ENCODE measurements around the gene PACRG.

PACRG gene

GRCh38 chr6:162863821-162864220 is 136.0 kb downstream of the PACRG start:
- no peak overlapping the region for H3K4me3 ChIP-seq (ENCODE audit: low read depth, low read length)
- no peak for TF ChIP-seq CTCF (IDR thresholded peaks at IDR 0.05; ENCODE audit: insufficient read depth, low read depth, low read length, missing control alignments)
- no peak for DNase-seq (ENCODE audit: low read depth)

GRCh38 chr6:162864911-162865310 is 137.1 kb downstream of the PACRG start:
- TF ChIP-seq CTCF (IDR thresholded peaks at IDR 0.05; ENCODE audit: insufficient read depth, low read depth, low read length, missing control alignments), result no peak
- DNase-seq (ENCODE audit: low read depth), result no peak
- no peak overlapping the region for H3K4me3 ChIP-seq (ENCODE audit: low read depth, low read length)

- no peak for TF ChIP-seq CTCF (IDR thresholded peaks at IDR 0.05; ENCODE audit: insufficient read depth, low read depth, low read length, missing control alignments)
- DNase-seq (ENCODE audit: low read depth), result no peak
- no peak overlapping the region for H3K4me3 ChIP-seq (ENCODE audit: low read depth, low read length)
Observed at GRCh38 chr6:162866656-162867055, 138.9 kb downstream of the PACRG start.

GRCh38 chr6:162868397-162868796 is 140.6 kb downstream of the PACRG start:
- H3K4me3 ChIP-seq (ENCODE audit: low read depth, low read length), result no peak overlapping the region
- TF ChIP-seq CTCF (IDR thresholded peaks at IDR 0.05; ENCODE audit: insufficient read depth, low read depth, low read length, missing control alignments), result no peak
- no peak for DNase-seq (ENCODE audit: low read depth)

GRCh38 chr6:162871966-162872365 is 144.2 kb downstream of the PACRG start:
- no peak for DNase-seq (ENCODE audit: low read depth)
- no peak overlapping the region for H3K4me3 ChIP-seq (ENCODE audit: low read depth, low read length)
- TF ChIP-seq CTCF (IDR thresholded peaks at IDR 0.05; ENCODE audit: insufficient read depth, low read depth, low read length, missing control alignments), result no peak

GRCh38 chr6:162873537-162873936 is 145.8 kb downstream of the PACRG start:
- no peak overlapping the region for H3K4me3 ChIP-seq (ENCODE audit: low read depth, low read length)
- TF ChIP-seq CTCF (IDR thresholded peaks at IDR 0.05; ENCODE audit: insufficient read depth, low read depth, low read length, missing control alignments), result no peak
- DNase-seq (ENCODE audit: low read depth), result no peak

GRCh38 chr6:162875070-162875469 is 147.3 kb downstream of the PACRG start:
- H3K4me3 ChIP-seq (ENCODE audit: low read depth, low read length), result no peak overlapping the region
- no peak for TF ChIP-seq CTCF (IDR thresholded peaks at IDR 0.05; ENCODE audit: insufficient read depth, low read depth, low read length, missing control alignments)
- DNase-seq (ENCODE audit: low read depth), result no peak
